ENCODE data around the gene SLC2A5.

Gene SLC2A5

GRCh38 chr1:8985915-8986813 lies 83.3 kb downstream of the SLC2A5 start:
- TF ChIP-seq, protein P1, sequence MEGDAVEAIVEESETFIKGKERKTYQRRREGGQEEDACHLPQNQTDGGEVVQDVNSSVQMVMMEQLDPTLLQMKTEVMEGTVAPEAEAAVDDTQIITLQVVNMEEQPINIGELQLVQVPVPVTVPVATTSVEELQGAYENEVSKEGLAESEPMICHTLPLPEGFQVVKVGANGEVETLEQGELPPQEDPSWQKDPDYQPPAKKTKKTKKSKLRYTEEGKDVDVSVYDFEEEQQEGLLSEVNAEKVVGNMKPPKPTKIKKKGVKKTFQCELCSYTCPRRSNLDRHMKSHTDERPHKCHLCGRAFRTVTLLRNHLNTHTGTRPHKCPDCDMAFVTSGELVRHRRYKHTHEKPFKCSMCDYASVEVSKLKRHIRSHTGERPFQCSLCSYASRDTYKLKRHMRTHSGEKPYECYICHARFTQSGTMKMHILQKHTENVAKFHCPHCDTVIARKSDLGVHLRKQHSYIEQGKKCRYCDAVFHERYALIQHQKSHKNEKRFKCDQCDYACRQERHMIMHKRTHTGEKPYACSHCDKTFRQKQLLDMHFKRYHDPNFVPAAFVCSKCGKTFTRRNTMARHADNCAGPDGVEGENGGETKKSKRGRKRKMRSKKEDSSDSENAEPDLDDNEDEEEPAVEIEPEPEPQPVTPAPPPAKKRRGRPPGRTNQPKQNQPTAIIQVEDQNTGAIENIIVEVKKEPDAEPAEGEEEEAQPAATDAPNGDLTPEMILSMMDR (conservative IDR thresholded peaks at IDR 0.05; ENCODE audit: low read depth) = no peak
- DNase-seq (ENCODE audit: low spot score) = peak; percentile 80
- H3K27ac ChIP-seq = peak overlapping the region; percentile 81
- POLR2A ChIA-PET (ENCODE audit: low non-redundant PET) = no interaction called here
- CTCF ChIA-PET = interaction anchor here (0.6 to 4.3 kb wide), 4 partner anchors 68 to 544 kb away, joined by 3 to 19 read pairs (median 4); no protein-coding TSS in a partner anchor
